ENCODE results near the gene CPHXL2. TPM values are rescaled to one million over a fixed set of nuclear protein-coding genes. Genes with fewer than 3 reads are reported as not detected.

CPHXL2 gene
- total RNA-seq, 6 experiments from 2014 or later: not detected

- intact Hi-C loops (cut with DNase I): no loop called here
- DNase-seq (no peak), ATAC-seq (no peak)
- Histone ChIP-seq H3K9me3 (no peaks in the 10 kb centered on the region), H3K27ac (no peak overlapping the region), H3K27me3 (no peaks in the 10 kb centered on the region), H3K4me3 (no peak overlapping the region), H3K4me1 (no peaks in the 10 kb centered on the region), H3K36me3 (no peaks in the 10 kb centered on the region)
- 65% methylated on average over 3 of the region's 4 CpGs for WGBS (ENCODE audit: insufficient coverage, low coverage, low lambda C conversion rate, missing lambda C conversion rate)
- no peak for TF ChIP-seq POLR2A (IDR thresholded peaks at IDR 0.05)
- TF ChIP-seq, protein P1, sequence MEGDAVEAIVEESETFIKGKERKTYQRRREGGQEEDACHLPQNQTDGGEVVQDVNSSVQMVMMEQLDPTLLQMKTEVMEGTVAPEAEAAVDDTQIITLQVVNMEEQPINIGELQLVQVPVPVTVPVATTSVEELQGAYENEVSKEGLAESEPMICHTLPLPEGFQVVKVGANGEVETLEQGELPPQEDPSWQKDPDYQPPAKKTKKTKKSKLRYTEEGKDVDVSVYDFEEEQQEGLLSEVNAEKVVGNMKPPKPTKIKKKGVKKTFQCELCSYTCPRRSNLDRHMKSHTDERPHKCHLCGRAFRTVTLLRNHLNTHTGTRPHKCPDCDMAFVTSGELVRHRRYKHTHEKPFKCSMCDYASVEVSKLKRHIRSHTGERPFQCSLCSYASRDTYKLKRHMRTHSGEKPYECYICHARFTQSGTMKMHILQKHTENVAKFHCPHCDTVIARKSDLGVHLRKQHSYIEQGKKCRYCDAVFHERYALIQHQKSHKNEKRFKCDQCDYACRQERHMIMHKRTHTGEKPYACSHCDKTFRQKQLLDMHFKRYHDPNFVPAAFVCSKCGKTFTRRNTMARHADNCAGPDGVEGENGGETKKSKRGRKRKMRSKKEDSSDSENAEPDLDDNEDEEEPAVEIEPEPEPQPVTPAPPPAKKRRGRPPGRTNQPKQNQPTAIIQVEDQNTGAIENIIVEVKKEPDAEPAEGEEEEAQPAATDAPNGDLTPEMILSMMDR (IDR thresholded peaks at IDR 0.05): no peak
These were observed 26.5 kb upstream of the CPHXL2 start for GRCh38 chr16:75703306-75703705.

DNA sequence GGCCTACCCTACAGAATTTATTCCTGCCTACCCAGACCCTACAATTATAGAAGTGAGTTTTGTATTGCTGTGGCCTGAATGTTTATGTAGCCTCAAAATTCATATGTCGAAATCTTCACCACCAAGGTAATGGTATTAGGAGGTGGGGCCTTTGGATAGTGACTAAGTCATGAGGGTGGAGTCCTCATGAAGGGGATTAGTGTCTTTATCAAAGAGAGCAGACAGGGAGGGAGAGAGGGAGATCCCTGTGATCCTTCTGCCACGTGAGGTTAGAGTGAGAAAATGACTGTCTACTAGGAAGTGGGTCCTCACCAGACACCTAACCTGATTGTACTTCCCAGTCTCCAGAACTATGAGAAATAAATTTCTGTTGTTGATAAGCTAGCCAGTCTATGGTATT is 25.4 kb upstream of the CPHXL2 start:
- WGBS (ENCODE audit: insufficient coverage, low coverage, low lambda C conversion rate, missing lambda C conversion rate): 59% methylated on average over 2 of the region's 2 CpGs
- H3K27ac ChIP-seq: no peak overlapping the region
- ATAC-seq (no peak), DNase-seq (no peak)
- no peaks in the 10 kb centered on the region for H3K36me3 ChIP-seq
- TF ChIP-seq, protein P1 (IDR thresholded peaks at IDR 0.05): no peak
- TF ChIP-seq POLR2A (IDR thresholded peaks at IDR 0.05): no peak
- no peak overlapping the region for H3K4me3 ChIP-seq
- H3K27me3 ChIP-seq: no peaks in the 10 kb centered on the region
- H3K4me1 ChIP-seq: no peaks in the 10 kb centered on the region
- intact Hi-C loops (cut with DNase I): no loop called here
- H3K9me3 ChIP-seq: no peaks in the 10 kb centered on the region

- H3K36me3 ChIP-seq: no peaks in the 10 kb centered on the region
- H3K9me3 ChIP-seq: no peaks in the 10 kb centered on the region
- no peaks in the 10 kb centered on the region for H3K4me1 ChIP-seq
- DNase-seq (no peak), ATAC-seq (no peak)
- no peak within 1 kb of the TSS for H3K27ac ChIP-seq
- intact Hi-C loops (cut with DNase I): no loop called here
- WGBS (ENCODE audit: insufficient coverage, low coverage, low lambda C conversion rate, missing lambda C conversion rate): 68% methylated on average over 5 of the region's 5 CpGs
- TF ChIP-seq, protein P1 (IDR thresholded peaks at IDR 0.05): no peak
- TF ChIP-seq POLR2A (IDR thresholded peaks at IDR 0.05): no peak
- no peaks in the 10 kb centered on the region for H3K27me3 ChIP-seq
- no peak within 1 kb of the TSS for H3K4me3 ChIP-seq
These were observed 24.6 kb upstream of the CPHXL2 start, which contains the start of gene DUXB for GRCh38 chr16:75701361-75701760. Gene DUXB (minus strand): TSS chr16:75701461. CDS start chr16:75701418, 43 bp downstream.

DNA sequence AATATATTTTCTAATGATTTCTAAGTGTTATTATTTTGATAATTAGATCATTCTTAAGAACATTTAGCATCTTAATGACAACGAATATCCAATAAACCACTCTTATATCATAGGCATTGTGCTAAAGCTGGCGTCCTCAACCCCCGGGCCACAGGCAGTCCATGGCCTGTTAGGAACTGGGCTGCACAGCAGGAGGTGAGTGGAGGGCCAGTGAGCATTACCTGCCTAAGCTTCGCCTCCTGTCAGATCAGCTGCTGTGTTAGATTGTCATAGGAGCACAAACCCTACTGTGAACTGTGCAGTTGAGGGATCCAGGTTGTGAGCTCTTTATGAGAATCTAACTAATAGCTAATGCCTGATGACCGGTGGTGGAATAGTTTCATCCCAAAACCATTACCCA is 20.8 kb upstream of the CPHXL2 start:
- intact Hi-C loops (cut with DNase I): no loop called here
- Histone ChIP-seq H3K27ac (no peak overlapping the region), H3K4me3 (no peak overlapping the region), H3K4me1 (no peaks in the 10 kb centered on the region), H3K27me3 (no peaks in the 10 kb centered on the region), H3K36me3 (no peaks in the 10 kb centered on the region), H3K9me3 (no peaks in the 10 kb centered on the region)
- TF ChIP-seq, protein P1 (IDR thresholded peaks at IDR 0.05): no peak
- TF ChIP-seq POLR2A (IDR thresholded peaks at IDR 0.05): no peak
- DNase-seq (no peak), ATAC-seq (no peak)
- WGBS (ENCODE audit: insufficient coverage, low coverage, low lambda C conversion rate, missing lambda C conversion rate): 80% methylated on average over 4 of the region's 5 CpGs

GRCh38 chr16:75695708-75696107 is 18.9 kb upstream of the CPHXL2 start:
- Histone ChIP-seq H3K27me3 (no peaks in the 10 kb centered on the region), H3K36me3 (no peaks in the 10 kb centered on the region), H3K27ac (no peak overlapping the region), H3K4me3 (no peak overlapping the region), H3K9me3 (no peaks in the 10 kb centered on the region), H3K4me1 (no peaks in the 10 kb centered on the region)
- 85% methylated on average over 6 of the region's 6 CpGs for WGBS (ENCODE audit: insufficient coverage, low coverage, low lambda C conversion rate, missing lambda C conversion rate)
- TF ChIP-seq, protein P1 (IDR thresholded peaks at IDR 0.05): no peak
- no peak for TF ChIP-seq POLR2A (IDR thresholded peaks at IDR 0.05)
- no peak for DNase-seq
- intact Hi-C loops (cut with DNase I): no loop called here
- no peak for ATAC-seq
